GM18858 (cell line): Measurements from ENCODE around the gene ADRA2B.
"Not testable (repeated sequence)": the region's sequence is repeated elsewhere in the genome, so short reads cannot be mapped to it uniquely, and the experiment has no call there.

Source experiments
- ATAC-seq: cut with Tn5 transposase; IDR thresholded peaks from one replicate; pipeline ENCODE4 v1.9.1; 2021; ENCODE audit not compliant: unreplicated experiment

Gene ADRA2B

DNA sequence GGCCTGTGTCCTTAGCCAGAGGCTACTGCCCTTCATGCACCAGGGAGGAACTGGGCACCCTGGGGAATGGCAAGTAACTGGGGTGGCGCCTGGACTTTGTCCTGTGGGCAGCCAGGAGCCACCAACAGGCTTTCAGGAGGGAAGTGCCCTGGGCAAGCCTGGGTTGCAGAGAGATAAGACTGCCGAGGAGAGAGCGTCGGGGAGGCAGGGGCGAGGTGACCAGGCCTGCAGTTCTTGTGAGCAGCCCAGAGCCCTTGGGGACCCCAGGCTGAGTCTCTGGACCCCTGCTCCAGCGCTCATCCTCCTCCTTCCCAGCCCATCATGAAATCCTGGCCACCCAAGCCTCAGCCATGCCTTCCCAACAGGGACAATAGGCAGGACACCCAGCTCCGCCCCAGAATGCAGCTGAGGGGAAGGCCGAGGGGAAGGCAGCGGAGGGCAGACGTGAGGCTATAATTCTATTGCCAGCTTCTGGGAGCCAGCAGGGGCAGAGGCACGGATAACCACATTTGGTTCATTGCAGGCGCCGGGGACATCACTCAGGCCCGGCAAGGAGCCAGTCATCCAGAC lies 25.1 kb downstream of the ADRA2B start:
- no peak for ATAC-seq

DNA sequence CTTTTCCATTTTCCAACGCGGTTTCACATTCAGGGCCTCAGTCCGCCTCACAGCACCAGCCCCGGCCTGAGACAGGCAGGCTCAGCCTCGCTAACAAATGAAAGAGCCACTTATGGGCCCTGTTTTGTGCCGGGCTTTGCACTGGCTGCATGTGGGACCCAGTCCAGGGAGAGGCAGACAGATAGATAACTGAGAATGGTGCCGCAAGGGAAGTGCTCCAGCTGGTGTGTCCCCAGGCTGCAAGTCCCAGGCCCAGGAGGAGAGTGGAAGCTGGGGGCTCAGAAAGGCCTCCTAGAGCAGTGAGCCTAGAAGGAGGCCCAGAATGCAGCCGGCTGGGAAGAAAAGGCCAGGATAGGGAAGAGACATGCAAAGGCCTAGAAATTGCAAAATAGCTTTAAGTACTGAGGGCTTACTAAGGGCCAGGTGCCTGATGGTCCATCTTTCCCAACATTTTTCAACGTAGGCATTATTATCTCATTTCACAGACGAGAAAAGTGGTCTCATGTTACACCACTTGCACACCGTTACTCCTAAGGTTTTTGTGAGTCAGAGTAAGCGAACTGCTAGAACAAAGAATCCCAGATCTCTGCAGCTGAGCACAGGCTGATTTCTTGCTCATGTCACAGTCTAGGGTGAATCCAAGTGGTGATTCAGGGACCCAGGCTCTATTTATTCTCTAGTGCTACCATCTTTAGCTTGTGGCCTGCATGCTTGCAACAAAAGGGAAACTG lies 26.0 kb downstream of the ADRA2B start:
- ATAC-seq, result no peak

DNA sequence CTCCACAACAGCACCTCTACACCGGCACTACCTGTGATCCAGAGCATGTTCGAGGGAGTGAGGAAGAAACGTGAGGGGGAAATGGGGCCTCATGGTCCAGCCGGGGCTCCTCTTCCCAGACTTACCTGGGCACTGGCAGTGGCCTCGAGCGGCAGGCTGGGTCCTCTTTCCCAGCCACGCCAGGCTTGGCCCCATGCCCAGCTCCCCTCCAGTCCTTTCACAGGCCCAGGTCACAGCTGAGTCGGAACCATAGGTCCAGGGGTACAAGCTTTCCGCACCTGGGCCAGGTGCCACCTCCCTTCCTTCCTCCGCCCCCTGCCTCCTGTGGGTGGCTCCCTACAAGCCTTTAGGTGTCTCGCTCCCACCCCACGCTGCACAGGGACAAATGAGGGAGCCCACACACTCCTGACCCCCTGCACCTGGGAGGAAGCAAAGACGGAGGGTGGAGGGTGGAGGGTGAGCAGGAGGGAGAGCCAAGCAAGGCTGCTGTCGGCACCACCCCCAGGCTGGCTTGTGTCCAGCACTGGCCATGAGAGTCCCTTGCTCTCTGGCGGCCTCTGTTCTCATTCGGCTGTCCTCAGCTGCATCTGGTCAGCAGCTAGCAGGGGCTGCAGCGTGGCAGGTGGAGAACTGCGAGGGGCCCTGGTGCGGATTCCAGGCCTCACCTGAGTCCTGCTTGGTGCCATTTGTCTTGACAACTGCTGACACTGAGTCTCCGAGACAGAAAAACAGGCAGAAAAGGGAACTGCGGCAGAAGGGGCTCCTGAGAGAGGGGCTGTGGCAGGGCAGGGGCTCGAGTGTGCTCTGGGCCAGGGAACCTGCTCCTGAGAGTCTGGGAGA lies 26.8 kb downstream of the ADRA2B start:
- ATAC-seq, result no peak

DNA sequence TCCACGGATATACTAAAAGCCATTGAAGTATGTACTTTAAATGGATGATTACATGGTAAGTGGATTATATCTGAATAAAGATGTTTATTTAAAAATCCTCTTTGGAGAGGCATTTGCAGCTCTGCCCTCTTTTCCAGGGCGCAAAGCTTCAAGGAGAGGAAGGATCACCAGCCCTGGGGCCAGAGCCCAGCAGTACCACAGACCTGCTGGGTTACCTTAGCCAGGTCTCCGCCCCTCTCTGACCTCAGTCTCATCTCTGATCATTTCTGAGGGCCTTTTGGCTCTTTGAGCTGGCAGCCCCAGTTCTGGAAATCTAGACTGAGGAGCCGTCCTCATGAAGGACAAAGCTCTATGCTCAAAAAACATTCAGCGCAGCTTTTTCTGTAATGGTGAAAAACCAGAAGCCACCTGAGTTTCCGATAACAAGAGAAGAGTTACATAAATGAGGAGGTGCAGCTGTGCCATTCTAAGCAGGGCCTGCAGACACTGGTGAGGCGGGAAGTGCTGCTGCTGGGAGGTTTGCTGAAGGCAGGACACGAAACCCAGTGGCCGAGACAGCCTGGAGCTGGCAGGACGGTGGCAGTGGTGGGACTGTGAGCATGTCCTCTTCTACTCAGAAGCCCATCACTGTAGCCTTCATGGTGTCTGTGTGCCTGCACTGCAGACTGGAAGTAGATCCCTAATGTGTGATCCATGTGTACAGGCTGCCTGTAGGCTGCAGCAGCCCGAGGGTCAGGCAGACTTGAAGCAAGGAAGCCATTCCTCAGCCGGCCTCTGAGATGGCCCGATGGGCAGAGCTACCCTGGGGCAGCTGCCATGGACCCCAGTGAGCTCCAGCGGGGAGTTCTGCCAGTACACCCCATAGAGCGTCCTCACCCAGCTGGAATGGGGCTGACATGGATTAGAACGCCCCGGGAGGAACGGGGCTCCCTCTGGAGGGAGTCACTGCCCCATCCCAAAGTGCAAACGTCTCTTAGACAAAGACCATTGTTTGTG lies 27.7 kb downstream of the ADRA2B start:
- ATAC-seq, result no peak

DNA sequence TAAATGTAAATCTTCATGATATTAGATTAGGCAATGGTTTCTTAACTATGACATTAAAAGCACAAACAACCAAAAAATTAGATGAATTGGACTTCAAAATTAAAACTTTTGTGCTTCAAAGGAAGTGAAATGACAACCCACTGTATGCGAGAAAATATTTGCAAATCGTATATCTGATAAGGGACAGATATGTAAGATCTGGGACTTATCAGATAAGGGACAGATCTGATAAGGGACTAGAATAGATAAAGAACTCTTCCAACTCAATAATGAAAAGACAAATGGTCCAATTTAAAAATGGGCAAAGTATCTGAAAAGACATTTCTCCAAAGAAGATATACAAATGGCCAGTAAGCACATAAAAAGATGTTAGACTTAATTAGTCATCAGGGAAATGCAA lies 29.2 kb downstream of the ADRA2B start:
- ATAC-seq, result no peak

DNA sequence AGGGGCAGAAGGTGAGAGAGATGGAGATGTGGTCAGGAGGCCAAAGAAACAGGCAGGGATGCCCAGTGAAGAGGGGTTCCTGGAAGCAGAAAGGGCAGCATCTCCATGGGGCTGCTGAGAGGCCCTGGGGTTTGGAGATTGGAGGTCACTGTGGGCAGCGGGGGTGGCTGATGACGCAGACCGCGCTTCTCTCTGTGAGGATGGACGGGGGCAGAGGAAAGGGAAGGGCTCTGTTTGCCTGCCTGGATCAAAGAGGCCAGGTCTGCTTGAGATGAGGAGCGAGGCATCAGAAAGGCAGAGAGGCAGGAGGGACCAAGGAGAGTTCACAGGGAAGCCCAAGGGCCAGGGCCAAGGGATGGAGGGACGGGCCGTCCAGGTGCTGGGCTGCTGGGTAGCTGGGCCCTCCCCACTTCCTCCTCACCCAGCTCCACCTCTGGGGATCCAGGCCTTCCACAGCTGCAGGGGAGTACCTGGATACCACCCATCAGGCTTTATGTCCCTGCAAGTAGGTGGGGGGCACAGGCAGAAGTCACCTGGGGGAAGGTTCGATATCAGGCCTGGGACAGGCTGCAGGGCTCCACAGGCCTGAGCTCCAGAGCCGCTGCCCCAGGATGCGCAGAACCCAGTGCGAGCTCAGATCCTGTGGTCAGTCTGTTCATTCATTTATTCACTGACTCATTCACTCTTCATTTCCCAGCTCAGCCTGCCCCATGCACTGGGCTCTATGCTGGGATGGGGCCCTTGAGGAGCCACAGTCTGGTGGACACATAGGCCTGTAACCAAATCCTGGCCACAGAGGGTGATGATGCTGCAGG lies 30.6 kb downstream of the ADRA2B start:
- no peak for ATAC-seq

DNA sequence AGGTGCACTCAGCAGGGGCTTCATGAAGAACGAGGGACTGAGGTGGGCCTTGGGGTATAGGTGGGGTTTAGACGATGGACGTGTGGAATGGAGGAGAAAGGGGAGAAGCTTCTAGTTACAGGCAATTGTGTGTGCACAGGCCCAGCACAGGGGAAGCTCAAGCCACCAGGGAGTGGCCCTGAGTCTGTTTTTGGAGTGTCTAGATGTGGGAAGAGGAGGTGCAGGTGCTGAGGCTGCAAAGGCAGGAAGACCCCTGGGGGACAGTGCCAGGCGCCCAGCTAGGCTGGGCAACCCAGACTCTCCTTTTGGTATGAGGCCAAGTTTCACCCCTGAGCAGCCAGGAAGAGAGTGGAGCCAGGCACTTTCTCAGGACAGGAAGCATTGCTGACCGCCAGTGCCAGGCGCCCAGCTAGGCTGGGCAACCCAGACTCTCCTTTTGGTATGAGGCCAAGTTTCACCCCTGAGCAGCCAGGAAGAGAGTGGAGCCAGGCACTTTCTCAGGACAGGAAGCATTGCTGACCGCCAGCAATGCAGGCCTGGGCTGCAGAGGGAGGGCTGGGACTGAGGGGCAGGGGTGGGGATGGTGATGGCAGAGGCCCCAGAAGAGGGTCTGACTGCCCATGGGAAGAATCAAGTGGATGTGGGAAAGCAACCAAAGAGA lies 31.4 kb downstream of the ADRA2B start:
- ATAC-seq, result not testable (repeated sequence)

DNA sequence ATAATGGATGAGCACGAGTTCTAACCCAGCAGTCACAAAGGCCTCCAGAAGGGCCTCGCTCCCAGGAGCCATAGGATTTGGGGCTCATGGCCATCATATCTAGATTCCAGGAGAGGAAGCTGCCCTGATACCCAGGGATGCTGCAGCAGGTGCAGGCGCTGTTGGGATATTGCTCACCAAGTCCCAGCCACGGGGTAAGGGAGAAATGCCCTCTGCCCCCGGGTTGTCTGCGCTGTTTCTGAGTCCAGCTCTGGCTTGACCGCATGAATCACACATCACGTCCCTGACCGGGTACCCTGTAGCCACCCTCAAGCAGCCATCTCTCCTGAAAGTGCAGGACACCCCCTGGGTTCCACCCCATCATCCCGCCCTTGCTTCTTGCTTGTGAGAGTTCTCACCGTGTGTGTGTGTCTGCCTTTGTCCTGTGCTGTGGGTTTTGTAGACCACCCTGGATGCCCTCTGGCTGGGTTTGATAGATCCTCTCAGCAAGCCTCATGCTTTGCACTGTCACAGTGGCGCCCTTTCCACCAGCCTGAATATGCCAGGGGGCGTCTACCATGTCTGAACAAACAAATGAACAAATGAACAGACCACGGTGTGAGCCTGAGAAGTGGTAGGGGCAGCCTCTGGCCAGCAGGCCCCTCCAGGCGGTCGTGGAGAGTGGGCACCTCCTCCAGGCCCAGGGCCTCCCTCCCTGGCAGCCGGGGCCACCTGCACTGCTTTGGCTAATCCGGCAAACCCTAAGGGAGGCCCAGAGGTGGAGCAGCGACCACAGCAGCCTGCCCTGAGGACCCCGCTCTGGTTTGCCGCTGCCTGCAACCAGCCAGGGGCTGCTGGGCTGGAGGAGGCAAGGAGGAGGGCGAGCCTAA lies 32.1 kb downstream of the ADRA2B start:
- no peak for ATAC-seq

DNA sequence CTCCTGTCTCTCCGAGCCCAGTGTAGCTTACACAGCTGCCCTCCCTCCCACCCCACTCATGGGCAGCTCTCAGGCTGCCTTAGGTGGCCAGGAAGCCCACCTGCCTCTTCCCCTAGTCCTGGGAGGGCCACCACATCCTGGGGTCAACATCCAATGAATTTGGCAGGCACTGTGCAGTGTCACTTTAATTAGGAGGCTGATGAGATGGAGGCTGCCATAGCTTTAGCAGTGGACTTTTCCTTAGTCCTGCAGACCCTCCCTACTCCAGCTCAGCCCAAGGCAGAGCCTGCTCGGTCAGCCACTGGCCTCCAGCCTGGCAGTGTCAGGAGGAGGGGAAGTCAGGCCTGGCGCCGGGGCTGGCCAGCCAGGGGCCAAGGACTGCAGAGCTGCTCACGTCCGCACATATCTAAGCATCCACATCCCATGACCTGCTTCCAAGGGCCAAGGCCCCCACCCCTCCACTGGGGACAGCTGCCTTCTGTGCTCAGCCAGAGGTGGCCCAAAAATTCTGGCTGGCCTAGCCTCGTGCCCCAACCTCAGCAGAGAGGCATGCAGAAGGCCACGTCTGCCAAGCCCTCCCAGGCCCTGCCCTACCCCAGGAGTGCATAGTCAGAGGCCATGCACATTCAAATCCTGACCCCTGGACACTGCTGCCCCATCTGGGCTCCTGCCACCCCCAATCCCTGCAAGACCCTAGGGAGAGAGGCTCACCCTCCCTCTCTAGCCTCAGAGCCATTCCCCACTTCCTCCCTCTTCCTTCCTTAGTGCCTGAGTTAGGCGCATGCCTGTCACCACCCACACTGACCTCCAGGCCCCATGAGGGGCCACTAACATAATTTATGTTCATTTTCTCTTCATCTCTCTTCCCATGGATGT lies 33.1 kb downstream of the ADRA2B start:
- no peak for ATAC-seq

DNA sequence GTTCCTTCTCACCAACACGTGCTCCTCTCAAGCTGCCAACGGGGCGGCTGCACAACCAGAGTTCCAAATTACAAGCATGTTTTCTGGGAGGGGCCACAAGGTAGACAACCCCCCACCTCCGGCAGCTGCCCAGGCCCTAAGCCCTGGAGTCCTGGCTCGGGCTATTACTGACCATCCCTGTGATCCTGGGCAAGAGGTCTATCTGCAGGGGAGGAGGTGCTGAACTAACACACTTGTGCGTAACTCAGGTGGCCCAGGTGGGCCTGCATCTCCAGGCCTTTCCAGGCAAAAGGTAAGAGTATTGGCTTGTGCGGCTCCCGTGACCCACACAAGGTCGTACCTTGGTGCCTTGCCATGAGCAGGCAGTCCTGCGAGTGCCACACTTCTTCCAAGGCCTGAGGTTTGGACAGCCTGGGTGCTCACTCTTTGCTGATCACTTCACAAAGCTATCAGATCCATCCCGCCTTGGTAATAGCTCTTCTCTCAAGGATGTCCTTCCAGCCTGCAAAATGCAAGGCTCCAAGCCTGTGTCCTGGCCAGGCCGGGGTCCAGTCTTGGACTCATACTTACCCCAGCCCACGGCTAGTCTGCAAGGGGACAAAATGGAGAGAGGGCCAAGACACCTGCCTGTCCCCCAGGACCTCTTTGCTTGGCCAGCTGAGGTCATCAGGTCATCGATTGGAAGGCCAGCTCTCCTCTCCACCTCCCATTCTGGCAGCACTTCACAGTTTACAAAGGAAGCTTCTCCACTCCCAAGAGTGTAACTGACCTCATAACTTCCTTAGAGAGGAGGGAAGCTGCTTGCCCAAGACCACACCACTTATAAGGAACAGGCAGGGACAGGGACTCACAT lies 33.9 kb downstream of the ADRA2B start:
- no peak for ATAC-seq

DNA sequence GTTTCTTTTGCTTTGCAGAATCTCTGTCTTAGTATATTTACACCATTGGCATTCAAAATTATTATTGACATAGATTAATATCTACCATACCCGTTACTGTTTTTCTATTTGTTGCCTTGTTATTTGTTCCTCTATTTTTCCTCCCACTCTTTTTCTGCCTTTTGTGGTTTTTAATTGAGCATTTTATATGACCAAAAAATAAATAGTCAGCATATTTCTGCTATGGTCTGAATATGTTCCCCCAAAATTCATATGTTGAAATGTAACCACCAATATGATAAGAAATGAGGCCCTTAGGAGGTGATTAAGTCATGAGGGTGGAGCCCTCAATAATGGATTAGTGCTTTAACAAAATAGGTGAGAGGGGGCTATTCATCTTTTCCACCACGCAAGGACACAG lies 35.3 kb downstream of the ADRA2B start:
- no peak for ATAC-seq

DNA sequence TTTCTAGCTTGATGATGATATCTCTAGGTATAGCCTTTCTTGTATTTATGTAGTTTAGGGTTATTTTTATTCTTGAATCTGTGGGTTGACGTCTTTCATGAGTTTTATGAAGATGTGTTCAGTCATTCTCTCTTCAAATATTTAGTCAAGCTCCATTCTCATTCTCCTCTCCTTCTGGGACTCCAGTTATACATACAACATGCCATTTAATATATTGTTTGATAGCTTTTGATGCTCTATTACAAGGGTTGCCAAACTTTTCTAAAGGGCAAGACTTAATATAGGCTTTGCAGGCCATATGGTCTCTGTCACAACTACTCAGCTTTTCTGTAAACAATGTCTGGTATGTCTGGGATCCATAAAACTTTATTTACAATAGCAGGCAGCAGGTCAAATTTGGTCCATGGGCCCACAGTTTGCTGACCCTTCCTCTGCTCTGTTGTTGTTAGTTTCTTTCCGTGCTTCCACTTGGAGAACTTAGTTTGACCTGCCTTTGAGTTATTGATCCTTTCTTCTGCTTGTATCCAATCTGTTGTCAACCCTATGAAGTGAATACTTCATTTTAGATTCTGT lies 41.1 kb downstream of the ADRA2B start:
- no peak for ATAC-seq

DNA sequence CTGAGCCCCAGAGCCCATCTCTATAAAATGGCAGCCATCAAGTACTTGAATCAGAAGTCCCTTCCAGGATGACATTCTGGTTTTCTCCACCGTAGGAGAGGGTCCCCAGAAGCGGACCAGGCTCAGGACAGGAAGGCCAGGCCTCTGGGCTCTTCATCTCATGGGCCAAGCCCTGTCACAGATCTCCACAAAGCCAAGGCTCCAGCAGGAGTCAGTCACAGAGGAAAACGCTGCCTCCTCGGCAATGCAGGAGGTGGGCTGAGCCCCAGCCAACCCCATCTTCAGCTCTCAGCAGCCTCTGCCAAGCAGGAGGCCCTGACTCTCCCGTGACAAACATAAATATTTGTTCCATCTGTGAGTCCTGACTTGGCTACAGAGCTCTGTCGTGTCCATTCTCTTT lies 42.2 kb downstream of the ADRA2B start:
- no peak for ATAC-seq

DNA sequence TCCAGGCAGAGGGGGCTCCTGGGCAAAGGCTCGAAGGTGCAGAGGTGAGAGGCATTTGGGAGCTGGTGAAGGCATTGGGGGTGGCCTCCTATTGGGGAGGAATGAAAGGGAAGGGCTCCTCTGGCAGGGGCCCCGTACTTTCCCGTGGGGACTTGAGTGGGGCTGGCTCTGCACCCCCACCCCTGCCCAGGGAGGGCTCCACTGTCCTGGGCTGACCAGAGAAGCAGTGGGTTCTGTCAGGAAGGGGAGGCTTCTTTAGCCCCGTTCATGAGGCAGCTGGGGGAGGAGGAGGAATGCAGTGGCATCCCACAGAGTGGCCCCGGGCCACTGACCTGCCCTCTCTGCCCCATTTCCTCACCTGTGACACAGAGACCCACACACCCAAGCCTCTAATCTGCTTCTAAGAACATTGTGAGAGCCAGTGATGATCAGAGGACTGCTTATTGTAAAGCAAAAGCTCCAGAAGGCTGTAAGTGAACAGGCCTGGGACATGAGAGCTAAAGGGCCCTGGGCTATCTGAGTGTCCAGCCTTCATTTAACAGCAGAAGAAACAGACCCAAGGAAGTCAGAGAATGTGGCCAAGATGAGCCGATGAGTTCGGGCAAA lies 43.1 kb downstream of the ADRA2B start:
- ATAC-seq, result no peak

DNA sequence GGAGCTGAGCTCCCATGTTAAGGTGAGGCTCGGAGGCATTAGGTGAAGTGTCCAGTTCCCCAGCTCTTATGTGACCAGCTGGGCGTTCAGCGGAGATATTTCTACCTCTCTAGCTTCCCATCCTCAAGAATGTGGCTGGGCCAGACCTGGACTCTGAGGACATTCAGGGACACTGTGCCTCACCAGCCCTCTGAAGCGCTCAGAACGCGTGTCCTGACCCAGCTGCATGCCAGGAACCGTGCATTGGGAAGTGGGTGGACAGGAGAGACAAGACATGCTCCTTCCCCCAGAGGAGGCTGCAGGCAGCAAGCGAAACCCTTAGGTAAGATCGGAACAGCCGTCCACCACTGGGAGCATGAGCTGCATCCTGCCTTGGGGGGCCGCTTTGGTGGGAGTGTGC lies 43.6 kb downstream of the ADRA2B start:
- no peak for ATAC-seq

DNA sequence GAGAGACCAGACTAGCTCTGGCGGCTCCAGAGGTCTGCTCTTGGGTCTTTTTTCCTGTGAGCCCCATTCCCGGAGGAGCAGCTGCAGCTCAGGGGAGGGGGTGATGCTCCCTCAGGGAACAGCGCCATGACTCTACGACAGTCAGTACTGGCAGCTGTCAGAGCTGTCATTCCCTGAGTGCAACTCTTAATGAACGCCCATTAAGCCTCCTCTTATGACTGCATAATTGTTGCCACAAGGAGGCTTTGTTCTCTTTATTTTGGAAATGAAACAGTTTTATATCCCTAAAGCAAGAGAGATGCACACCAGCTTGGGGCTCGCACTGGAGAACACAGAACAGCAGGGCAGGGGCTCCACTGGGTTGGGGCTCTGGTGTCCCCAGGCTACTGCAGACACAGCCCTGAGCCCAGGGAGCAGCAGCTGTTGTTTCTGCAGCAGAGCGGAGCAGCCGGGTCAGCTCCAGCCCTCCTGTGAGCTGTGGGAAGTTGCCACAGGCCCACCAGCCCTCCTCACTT lies 44.3 kb downstream of the ADRA2B start:
- ATAC-seq, result not testable (repeated sequence)
